Bronchus fibroblast of lung (primary cell): ENCODE measurements around the gene KRTAP24-1. TPM values are rescaled to one million over a fixed set of nuclear protein-coding genes. Genes with fewer than 3 reads are reported as not detected.

Experiments used
- total RNA-seq: library from RNA; depleted of rRNA; stranded (reverse); fragments of >200 nt; gene quantifications from 2 replicates; pipeline ENCODE4 v1.2.3, GENCODE V29; 2015

The KRTAP24-1 gene
- total RNA-seq: not detected in 2 replicates

GRCh38 chr21:30282850-30283249, at the start of gene KRTAP24-1:
Gene KRTAP24-1, minus strand, starts transcription at chr21:30282950. Its CDS starts 18 bp downstream, at chr21:30282932.

GRCh38 chr21:30320215-30320614, 37.5 kb upstream of the KRTAP24-1 start, which contains the start of gene KRTAP26-1:
Gene KRTAP26-1, minus strand, starts transcription at chr21:30320315. Its CDS starts 280 bp downstream, at chr21:30320035.

GRCh38 chr21:30289215-30289614, 6.5 kb upstream of the KRTAP24-1 start, which contains the start of gene KRTAP25-1:
Gene KRTAP25-1, minus strand, starts transcription at chr21:30289514. Its CDS starts 24 bp downstream, at chr21:30289490.

Other genes starting within 250 kb of the KRTAP24-1 start
- gene CLDN17, start 116.1 kb downstream of the KRTAP24-1 start, total RNA-seq: not detected in 2 replicates
- not detected in 2 replicates for gene CLDN8, start 66.9 kb downstream of the KRTAP24-1 start, total RNA-seq
- not detected in 2 replicates for gene KRTAP25-1, start 6.6 kb upstream of the KRTAP24-1 start, total RNA-seq
- not detected in 2 replicates for gene KRTAP26-1, start 37.4 kb upstream of the KRTAP24-1 start, total RNA-seq
- not detected in 2 replicates for gene KRTAP27-1, start 54.7 kb upstream of the KRTAP24-1 start, total RNA-seq
- gene KRTAP23-1, start 65.7 kb upstream of the KRTAP24-1 start, total RNA-seq: not detected in 2 replicates
- gene KRTAP13-2, start 89.3 kb upstream of the KRTAP24-1 start, total RNA-seq: not detected in 2 replicates
- not detected in 2 replicates for gene KRTAP13-1, start 113.1 kb upstream of the KRTAP24-1 start, total RNA-seq
- not detected in 2 replicates for gene KRTAP13-3, start 143.0 kb upstream of the KRTAP24-1 start, total RNA-seq
- gene KRTAP13-4, start 147.3 kb upstream of the KRTAP24-1 start, total RNA-seq: not detected in 2 replicates
- gene KRTAP15-1, start 157.3 kb upstream of the KRTAP24-1 start, total RNA-seq: not detected in 2 replicates
- gene KRTAP19-1, start 197.4 kb upstream of the KRTAP24-1 start, total RNA-seq: not detected in 2 replicates
- not detected in 2 replicates for gene KRTAP19-2, start 204.5 kb upstream of the KRTAP24-1 start, total RNA-seq
- gene KRTAP19-3, start 209.1 kb upstream of the KRTAP24-1 start, total RNA-seq: not detected in 2 replicates
- gene KRTAP19-4, start 214.2 kb upstream of the KRTAP24-1 start, total RNA-seq: not detected in 2 replicates
- not detected in 2 replicates for gene KRTAP19-5, start 219.2 kb upstream of the KRTAP24-1 start, total RNA-seq